Body of pancreas (tissue), 4 donors: ENCODE measurements around the gene STIM1.

Source experiments
- CTCF ChIP-seq, 7 experiments: fragments of 450-650 bp in 4 of 7; fragments of 200-600 bp in 3 of 7; sonication (generic) in 3 of 7; IDR thresholded peaks; one replicate each; pipeline ENCODE4 v1.5.1; 2016 to 2019; ENCODE audit warnings: antibody characterized with exemption in 7 of 7
- POLR2A ChIP-seq, 3 donors: fragments of 450-650 bp; IDR thresholded peaks; one replicate each; pipeline ENCODE4 v1.6.1; 2016; ENCODE audit warnings: antibody characterized with exemption in 3 of 3, mild to moderate bottlenecking in 2 of 3

- TF ChIP-seq POLR2A (IDR thresholded peaks at IDR 0.05) = no peak
- TF ChIP-seq CTCF (IDR thresholded peaks at IDR 0.05) = no peak
These were observed 29.9 kb upstream of the STIM1 start for GRCh38 chr11:3825473-3826154.
